Measurements from ENCODE around the gene EYS.

- TF ChIP-seq, protein P1, sequence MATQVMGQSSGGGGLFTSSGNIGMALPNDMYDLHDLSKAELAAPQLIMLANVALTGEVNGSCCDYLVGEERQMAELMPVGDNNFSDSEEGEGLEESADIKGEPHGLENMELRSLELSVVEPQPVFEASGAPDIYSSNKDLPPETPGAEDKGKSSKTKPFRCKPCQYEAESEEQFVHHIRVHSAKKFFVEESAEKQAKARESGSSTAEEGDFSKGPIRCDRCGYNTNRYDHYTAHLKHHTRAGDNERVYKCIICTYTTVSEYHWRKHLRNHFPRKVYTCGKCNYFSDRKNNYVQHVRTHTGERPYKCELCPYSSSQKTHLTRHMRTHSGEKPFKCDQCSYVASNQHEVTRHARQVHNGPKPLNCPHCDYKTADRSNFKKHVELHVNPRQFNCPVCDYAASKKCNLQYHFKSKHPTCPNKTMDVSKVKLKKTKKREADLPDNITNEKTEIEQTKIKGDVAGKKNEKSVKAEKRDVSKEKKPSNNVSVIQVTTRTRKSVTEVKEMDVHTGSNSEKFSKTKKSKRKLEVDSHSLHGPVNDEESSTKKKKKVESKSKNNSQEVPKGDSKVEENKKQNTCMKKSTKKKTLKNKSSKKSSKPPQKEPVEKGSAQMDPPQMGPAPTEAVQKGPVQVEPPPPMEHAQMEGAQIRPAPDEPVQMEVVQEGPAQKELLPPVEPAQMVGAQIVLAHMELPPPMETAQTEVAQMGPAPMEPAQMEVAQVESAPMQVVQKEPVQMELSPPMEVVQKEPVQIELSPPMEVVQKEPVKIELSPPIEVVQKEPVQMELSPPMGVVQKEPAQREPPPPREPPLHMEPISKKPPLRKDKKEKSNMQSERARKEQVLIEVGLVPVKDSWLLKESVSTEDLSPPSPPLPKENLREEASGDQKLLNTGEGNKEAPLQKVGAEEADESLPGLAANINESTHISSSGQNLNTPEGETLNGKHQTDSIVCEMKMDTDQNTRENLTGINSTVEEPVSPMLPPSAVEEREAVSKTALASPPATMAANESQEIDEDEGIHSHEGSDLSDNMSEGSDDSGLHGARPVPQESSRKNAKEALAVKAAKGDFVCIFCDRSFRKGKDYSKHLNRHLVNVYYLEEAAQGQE (IDR thresholded peaks at IDR 0.05; ENCODE audit: insufficient read depth in 1 of 2, low read depth in 2 of 2, low read length in 2 of 2): no peak
- no peak for TF ChIP-seq TAF1 (IDR thresholded peaks at IDR 0.05; ENCODE audit: borderline replicate concordance, insufficient read depth, low read length)
- TF ChIP-seq POLR2AphosphoS5 (IDR thresholded peaks at IDR 0.05; ENCODE audit: low read depth, low read length): no peak
- TF ChIP-seq FOXP2 (optimal IDR thresholded peaks at IDR 0.05; ENCODE audit: borderline replicate concordance, extremely low read depth, extremely low read length, insufficient read depth): no peak
These were observed 1621.9 kb downstream of the EYS start for GRCh38 chr6:64085126-64085525.
